HK-2 (cell line): ENCODE measurements around the gene TRIM69.
"Not testable (repeated sequence)": the region's sequence is repeated elsewhere in the genome, so short reads cannot be mapped to it uniquely, and the experiment has no call there.

Experiments used
- DNase-seq: peaks from one replicate; pipeline ENCODE4 v3.0.0-alpha.2; 2018; ENCODE audit not compliant: unreplicated experiment

TRIM69 gene, protein sequence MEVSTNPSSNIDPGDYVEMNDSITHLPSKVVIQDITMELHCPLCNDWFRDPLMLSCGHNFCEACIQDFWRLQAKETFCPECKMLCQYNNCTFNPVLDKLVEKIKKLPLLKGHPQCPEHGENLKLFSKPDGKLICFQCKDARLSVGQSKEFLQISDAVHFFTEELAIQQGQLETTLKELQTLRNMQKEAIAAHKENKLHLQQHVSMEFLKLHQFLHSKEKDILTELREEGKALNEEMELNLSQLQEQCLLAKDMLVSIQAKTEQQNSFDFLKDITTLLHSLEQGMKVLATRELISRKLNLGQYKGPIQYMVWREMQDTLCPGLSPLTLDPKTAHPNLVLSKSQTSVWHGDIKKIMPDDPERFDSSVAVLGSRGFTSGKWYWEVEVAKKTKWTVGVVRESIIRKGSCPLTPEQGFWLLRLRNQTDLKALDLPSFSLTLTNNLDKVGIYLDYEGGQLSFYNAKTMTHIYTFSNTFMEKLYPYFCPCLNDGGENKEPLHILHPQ

GRCh38 chr15:44736181-44736765 is at the start of gene TRIM69:
TRIM69 (plus strand) TSS chr15:44736528; CDS start chr15:44736705, 177 bp downstream.
- no peak for DNase-seq

GRCh38 chr15:44689318-44689717 is 47.0 kb upstream of the TRIM69 start:
- not testable (repeated sequence) for DNase-seq

GRCh38 chr15:44690245-44690644 is 46.1 kb upstream of the TRIM69 start:
- not testable (repeated sequence) for DNase-seq

GRCh38 chr15:44692659-44693058 is 43.7 kb upstream of the TRIM69 start:
- no peak for DNase-seq

GRCh38 chr15:44694416-44694815 is 41.9 kb upstream of the TRIM69 start:
- DNase-seq: no peak

- DNase-seq: no peak
Measured at GRCh38 chr15:44695294-44695693, 41.0 kb upstream of the TRIM69 start.

DNA sequence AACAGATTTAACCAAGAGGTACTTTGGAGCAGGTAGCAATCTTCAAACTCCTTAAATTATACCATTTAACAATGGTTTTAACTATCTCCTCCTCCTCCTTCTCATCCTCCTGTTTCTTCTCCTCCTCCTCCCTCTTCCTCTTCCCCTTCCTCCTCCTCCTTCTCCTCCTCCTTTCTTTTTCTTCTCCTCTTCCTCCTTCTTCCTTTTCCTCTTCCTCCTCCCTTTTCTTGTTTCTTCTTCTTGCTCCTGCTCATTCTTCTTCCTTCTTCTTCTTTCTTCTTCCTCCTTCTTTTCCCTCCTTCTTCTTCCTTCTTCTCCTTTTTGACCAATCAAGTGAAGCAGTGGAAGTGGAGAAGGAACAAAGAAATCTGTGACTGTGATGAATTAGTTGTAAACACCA is 39.3 kb upstream of the TRIM69 start:
- DNase-seq: no peak

- DNase-seq: no peak
Measured at GRCh38 chr15:44698641-44699040, 37.7 kb upstream of the TRIM69 start.

- DNase-seq: not testable (repeated sequence)
Measured at GRCh38 chr15:44700676-44701075, 35.7 kb upstream of the TRIM69 start.

- DNase-seq: no peak
Measured at GRCh38 chr15:44705986-44706385, 30.3 kb upstream of the TRIM69 start.

DNA sequence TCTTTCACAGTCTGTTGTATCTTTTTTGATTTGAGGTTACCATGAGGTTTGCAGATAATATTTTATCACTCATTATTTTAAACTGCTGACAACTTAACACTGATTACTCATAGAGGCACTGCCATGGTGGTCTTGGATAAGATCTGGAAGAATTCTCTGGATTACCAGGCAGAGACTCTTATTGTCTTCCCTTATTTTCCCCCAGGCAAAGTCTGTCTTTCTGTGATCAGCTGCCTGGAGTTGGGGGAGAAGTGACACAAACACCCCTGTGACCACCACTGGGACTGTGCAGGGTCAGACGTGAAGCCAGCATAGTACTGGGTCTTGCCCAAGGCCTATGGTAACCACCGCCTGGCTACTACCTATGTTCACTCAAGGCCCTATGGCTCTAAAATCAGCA is 29.9 kb upstream of the TRIM69 start:
- DNase-seq: no peak

DNA sequence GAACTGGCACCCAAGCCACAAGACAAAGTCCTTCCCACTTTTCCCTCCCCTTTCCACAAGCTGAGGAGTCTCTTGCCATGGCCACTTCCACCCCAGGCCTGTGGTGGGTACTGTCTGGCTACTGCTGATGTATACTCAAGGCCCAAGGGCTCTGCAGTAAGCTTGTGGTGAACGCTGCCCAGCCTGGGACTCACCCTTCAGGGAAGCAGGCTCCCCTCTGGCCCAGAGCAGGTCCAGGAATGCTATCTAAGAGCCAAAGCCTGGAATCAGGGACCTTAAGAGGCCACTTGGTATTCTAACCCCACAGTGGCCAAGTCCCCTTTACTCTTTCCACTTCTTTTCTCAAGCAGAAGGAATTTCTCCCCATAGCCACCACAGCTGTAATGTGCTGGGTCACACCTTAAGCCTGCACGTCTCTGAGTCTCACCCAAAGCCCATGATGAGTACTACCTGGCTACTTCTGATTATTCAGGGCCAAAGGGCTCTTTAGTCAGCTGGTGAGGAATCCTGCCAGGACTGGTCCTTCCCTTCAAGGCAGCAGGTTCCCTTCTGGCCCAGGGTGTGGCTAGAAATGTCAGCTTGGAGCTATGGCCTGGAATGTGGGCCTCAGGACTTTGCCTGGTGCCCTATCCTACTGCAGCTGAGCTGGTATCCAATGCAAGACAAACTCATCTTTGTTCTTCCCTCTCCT is 29.2 kb upstream of the TRIM69 start:
- no peak for DNase-seq

GRCh38 chr15:44710236-44711095 is 25.9 kb upstream of the TRIM69 start:
- DNase-seq: no peak

- DNase-seq: peak; percentile 94
Measured at GRCh38 chr15:44711096-44711742, 25.1 kb upstream of the TRIM69 start, which contains the start of the genes B2M and PATL2. B2M (plus strand) TSS chr15:44711517; CDS start chr15:44711547, 30 bp downstream. PATL2 (minus strand) TSS chr15:44711323; CDS start chr15:44676490, 34,833 bp downstream.

DNA sequence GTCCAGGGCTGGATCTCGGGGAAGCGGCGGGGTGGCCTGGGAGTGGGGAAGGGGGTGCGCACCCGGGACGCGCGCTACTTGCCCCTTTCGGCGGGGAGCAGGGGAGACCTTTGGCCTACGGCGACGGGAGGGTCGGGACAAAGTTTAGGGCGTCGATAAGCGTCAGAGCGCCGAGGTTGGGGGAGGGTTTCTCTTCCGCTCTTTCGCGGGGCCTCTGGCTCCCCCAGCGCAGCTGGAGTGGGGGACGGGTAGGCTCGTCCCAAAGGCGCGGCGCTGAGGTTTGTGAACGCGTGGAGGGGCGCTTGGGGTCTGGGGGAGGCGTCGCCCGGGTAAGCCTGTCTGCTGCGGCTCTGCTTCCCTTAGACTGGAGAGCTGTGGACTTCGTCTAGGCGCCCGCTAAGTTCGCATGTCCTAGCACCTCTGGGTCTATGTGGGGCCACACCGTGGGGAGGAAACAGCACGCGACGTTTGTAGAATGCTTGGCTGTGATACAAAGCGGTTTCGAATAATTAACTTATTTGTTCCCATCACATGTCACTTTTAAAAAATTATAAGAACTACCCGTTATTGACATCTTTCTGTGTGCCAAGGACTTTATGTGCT is 24.5 kb upstream of the TRIM69 start:
- no peak for DNase-seq

DNA sequence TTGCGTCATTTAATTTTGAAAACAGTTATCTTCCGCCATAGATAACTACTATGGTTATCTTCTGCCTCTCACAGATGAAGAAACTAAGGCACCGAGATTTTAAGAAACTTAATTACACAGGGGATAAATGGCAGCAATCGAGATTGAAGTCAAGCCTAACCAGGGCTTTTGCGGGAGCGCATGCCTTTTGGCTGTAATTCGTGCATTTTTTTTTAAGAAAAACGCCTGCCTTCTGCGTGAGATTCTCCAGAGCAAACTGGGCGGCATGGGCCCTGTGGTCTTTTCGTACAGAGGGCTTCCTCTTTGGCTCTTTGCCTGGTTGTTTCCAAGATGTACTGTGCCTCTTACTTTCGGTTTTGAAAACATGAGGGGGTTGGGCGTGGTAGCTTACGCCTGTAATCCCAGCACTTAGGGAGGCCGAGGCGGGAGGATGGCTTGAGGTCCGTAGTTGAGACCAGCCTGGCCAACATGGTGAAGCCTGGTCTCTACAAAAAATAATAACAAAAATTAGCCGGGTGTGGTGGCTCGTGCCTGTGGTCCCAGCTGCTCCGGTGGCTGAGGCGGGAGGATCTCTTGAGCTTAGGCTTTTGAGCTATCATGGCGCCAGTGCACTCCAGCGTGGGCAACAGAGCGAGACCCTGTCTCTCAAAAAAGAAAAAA is 23.9 kb upstream of the TRIM69 start:
- DNase-seq: peak; percentile 38

DNA sequence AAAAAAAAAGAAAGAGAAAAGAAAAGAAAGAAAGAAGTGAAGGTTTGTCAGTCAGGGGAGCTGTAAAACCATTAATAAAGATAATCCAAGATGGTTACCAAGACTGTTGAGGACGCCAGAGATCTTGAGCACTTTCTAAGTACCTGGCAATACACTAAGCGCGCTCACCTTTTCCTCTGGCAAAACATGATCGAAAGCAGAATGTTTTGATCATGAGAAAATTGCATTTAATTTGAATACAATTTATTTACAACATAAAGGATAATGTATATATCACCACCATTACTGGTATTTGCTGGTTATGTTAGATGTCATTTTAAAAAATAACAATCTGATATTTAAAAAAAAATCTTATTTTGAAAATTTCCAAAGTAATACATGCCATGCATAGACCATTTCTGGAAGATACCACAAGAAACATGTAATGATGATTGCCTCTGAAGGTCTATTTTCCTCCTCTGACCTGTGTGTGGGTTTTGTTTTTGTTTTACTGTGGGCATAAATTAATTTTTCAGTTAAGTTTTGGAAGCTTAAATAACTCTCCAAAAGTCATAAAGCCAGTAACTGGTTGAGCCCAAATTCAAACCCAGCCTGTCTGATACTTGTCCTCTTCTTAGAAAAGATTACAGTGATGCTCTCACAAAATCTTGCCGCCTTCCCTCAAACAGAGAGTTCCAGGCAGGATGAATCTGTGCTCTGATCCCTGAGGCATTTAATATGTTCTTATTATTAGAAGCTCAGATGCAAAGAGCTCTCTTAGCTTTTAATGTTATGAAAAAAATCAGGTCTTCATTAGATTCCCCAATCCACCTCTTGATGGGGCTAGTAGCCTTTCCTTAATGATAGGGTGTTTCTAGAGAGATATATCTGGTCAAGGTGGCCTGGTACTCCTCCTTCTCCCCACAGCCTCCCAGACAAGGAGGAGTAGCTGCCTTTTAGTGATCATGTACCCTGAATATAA is 23.0 kb upstream of the TRIM69 start:
- DNase-seq: no peak

GRCh38 chr15:44715142-44715796 is 21.1 kb upstream of the TRIM69 start:
- DNase-seq: no peak
